Measurements from ENCODE around the gene ZDHHC21. TPM values are rescaled to one million over a fixed set of nuclear protein-coding genes. Genes with fewer than 3 reads are reported as not detected.

Gene ZDHHC21
- total RNA-seq, 1 donor from 2014 or later = 22.5 TPM

- no peaks in the 10 kb centered on the region for H3F3A ChIP-seq (ENCODE audit: low read depth)
- TF ChIP-seq EZH2 (IDR thresholded peaks at IDR 0.05) (no peak), EZH2phosphoT487 (IDR thresholded peaks at IDR 0.05) (no peak), CTCF (IDR thresholded peaks at IDR 0.05) (no peak)
- no peaks in the 10 kb centered on the region for H3K4me1 ChIP-seq
- no peak for DNase-seq (ENCODE audit: low spot score)
- H4K20me1 ChIP-seq (ENCODE audit: low read depth) = no peaks in the 10 kb centered on the region
- H3K27me3 ChIP-seq = no peaks in the 10 kb centered on the region
- Mint-ChIP-seq H3K4me1 (no peaks in the 10 kb centered on the region), H3K36me3 (peaks cover 6% of the 10 kb centered on the region), H3K27ac (no peak overlapping the region), H3K27me3 (ENCODE audit: insufficient read depth, low read depth) (no peaks in the 10 kb centered on the region), H3K9me3 (peaks cover 3% of the 10 kb centered on the region), H3K4me3 (no peak overlapping the region)
- H3K9ac ChIP-seq = no peak overlapping the region
- H3K27ac ChIP-seq = no peak overlapping the region
- no peak overlapping the region for H2AFZ ChIP-seq (replicated peaks)
- H3K36me3 ChIP-seq = no peaks in the 10 kb centered on the region
- no peak overlapping the region for H3K4me3 ChIP-seq
- no peaks in the 10 kb centered on the region for H3K79me2 ChIP-seq (ENCODE audit: low read depth)
- H3K4me2 ChIP-seq = no peak overlapping the region
- no peaks in the 10 kb centered on the region for H3K9me3 ChIP-seq (ENCODE audit: low read depth)
Observed at GRCh38 chr9:14608540-14608939, 84.7 kb downstream of the ZDHHC21 start.

- Mint-ChIP-seq H3K9me3 (peaks cover 17% of the 10 kb centered on the region), H3K27me3 (ENCODE audit: insufficient read depth, low read depth) (peaks cover 2% of the 10 kb centered on the region), H3K27ac (no peak overlapping the region)
Observed at GRCh38 chr9:14597171-14597799, 95.9 kb downstream of the ZDHHC21 start.

DNA sequence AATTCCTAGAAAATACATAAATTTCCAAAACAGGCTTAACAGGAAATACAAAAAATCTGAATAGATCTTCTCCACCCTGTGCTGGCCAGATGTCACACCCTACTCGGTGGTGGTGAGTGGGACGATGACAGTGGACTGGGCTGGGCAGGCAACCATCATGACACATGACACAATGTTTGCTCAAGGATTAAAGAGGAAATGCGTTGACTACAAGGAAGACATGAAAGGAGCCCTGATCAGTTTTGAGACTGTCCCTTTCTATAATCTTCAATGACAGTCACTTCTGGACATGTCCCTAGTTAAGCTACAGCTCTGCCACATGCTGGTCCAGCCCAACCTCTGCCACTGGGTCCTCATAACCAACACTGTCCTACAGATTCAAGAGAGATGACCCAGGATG lies 99.8 kb downstream of the ZDHHC21 start:
- peaks cover 4% of the 10 kb centered on the region for H3K36me3 ChIP-seq
- H3F3A ChIP-seq (ENCODE audit: low read depth) = no peaks in the 10 kb centered on the region
- H3K79me2 ChIP-seq (ENCODE audit: low read depth) = no peaks in the 10 kb centered on the region
- H3K9ac ChIP-seq = no peak overlapping the region
- peaks cover 2% of the 10 kb centered on the region for H3K9me3 Mint-ChIP-seq
- H3K4me1 Mint-ChIP-seq = no peaks in the 10 kb centered on the region
- no peaks in the 10 kb centered on the region for H3K27me3 ChIP-seq
- no peak overlapping the region for H3K27ac Mint-ChIP-seq
- no peak overlapping the region for H3K4me2 ChIP-seq
- peaks cover 2% of the 10 kb centered on the region for H3K27me3 Mint-ChIP-seq (ENCODE audit: insufficient read depth, low read depth)
- H4K20me1 ChIP-seq (ENCODE audit: low read depth) = no peaks in the 10 kb centered on the region
- no peak for TF ChIP-seq CTCF (IDR thresholded peaks at IDR 0.05)
- TF ChIP-seq EZH2 (IDR thresholded peaks at IDR 0.05) = no peak
- no peak for TF ChIP-seq EZH2phosphoT487 (IDR thresholded peaks at IDR 0.05)
- no peak overlapping the region for H2AFZ ChIP-seq (replicated peaks)
- DNase-seq (ENCODE audit: low spot score) = no peak
- no peak overlapping the region for H3K27ac ChIP-seq
- no peaks in the 10 kb centered on the region for H3K9me3 ChIP-seq (ENCODE audit: low read depth)
- no peak overlapping the region for H3K4me3 ChIP-seq
- H3K36me3 Mint-ChIP-seq = peaks cover 20% of the 10 kb centered on the region
- no peaks in the 10 kb centered on the region for H3K4me1 ChIP-seq
- H3K4me3 Mint-ChIP-seq = no peak overlapping the region

More at GRCh38 chr9:14597171-14597799, 95.9 kb downstream of the ZDHHC21 start:
- no peak overlapping the region for H2AFZ ChIP-seq (replicated peaks)
- no peak overlapping the region for H3K4me2 ChIP-seq
- Mint-ChIP-seq H3K4me3 (no peak overlapping the region), H3K36me3 (peaks cover 20% of the 10 kb centered on the region), H3K4me1 (no peaks in the 10 kb centered on the region)
- H3K9me3 ChIP-seq (ENCODE audit: low read depth) = peaks cover 7% of the 10 kb centered on the region
- no peaks in the 10 kb centered on the region for H3K4me1 ChIP-seq
- TF ChIP-seq CTCF (IDR thresholded peaks at IDR 0.05) = no peak
- H3K27ac ChIP-seq = no peak overlapping the region
- H3F3A ChIP-seq (ENCODE audit: low read depth) = no peaks in the 10 kb centered on the region
- H3K79me2 ChIP-seq (ENCODE audit: low read depth) = no peaks in the 10 kb centered on the region
- DNase-seq (ENCODE audit: low spot score) = no peak
- H3K9ac ChIP-seq = no peak overlapping the region
- no peaks in the 10 kb centered on the region for H3K36me3 ChIP-seq
- no peaks in the 10 kb centered on the region for H4K20me1 ChIP-seq (ENCODE audit: low read depth)
- no peaks in the 10 kb centered on the region for H3K27me3 ChIP-seq
- H3K4me3 ChIP-seq = no peak overlapping the region
